Stimulated activated CD4-positive, alpha-beta T cell treated with anti-CD3 and anti-CD28 coated beads, TNF-alpha, amount 100 ng/mL, for 1 hour (primary cell): Measurements from ENCODE around the gene OR10A3.

Source experiments
- DNase-seq, 3 donors: peaks; one replicate each; pipeline ENCODE4 v3.0.0-alpha.2; 2020; ENCODE audit warnings: low read depth in 3 of 3, low spot score in 1 of 3

Gene OR10A3

DNA sequence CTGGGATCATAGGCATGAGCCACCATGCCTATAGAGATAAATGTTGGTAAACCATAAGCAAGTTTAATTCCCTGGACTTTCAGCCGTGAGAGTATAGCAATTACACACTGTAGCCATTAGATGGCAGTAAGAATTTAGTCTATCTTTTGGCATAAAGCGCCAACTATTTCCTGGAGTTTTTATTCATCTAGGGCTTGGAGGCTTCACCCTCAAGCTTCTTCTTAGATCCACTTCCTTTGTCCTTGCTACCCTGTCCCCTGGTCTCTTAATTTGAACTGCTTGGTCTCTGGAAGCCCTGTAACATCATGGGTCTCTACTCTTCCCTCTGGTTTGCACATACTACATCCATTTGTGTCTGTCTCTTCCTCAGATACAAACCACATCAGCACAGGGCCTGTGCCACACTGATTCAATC, 48.7 kb downstream of the OR10A3 start:
- no peak for DNase-seq

- no peak for DNase-seq
These were observed 49.3 kb downstream of the OR10A3 start for GRCh38 chr11:7892059-7892699.

- DNase-seq, result no peak
These were observed 50.9 kb downstream of the OR10A3 start for GRCh38 chr11:7890417-7891172.

- DNase-seq, result no peak
These were observed 51.5 kb downstream of the OR10A3 start for GRCh38 chr11:7889985-7890384.
